ENCODE data around the gene GIT1.

DNA sequence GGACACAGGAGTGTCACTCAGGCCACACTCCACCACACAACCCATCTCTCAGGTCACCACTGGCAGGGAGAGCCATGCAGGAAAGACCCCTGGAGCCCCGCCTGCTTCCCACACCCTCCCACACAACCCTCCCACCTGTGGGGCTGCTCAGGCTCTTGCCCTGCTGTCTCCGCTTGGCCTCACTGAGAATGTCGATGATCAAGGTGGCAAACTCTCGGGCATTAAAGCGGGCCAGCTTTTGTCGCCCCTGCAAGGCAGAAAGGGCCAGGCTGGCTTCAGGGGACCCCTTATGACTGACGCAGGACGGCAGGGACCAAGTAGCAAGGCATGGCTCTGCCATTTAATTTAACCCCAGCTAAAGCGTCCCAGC, 12.5 kb downstream of the GIT1 start:
- TF ChIP-seq ERF (CRISPR knock-in tag; IDR thresholded peaks at IDR 0.05) (no peak), TCF7L2 (IDR thresholded peaks at IDR 0.05; ENCODE audit: low read depth, low read length) (no peak), HDAC2 (IDR thresholded peaks at IDR 0.05) (no peak), POLR2A (conservative IDR thresholded peaks at IDR 0.05) (no peak)

All from K562 (cell line).